ENCODE results near the gene APBA2.

Gene APBA2

GRCh38 chr15:28980709-28981350, 95.1 kb downstream of the APBA2 start:
- no peak for DNase-seq (ENCODE audit: low read depth in 2 of 3, low spot score in 2 of 3)

GRCh38 chr15:28981351-28981720, 95.6 kb downstream of the APBA2 start:
- no peak for DNase-seq (ENCODE audit: low read depth in 2 of 3, low spot score in 2 of 3)

- no peak for DNase-seq (ENCODE audit: low read depth in 2 of 3, low spot score in 2 of 3)
These were observed 96.1 kb downstream of the APBA2 start for GRCh38 chr15:28981921-28982320.

- DNase-seq (ENCODE audit: low read depth in 2 of 3, low spot score in 2 of 3): no peak
These were observed 97.1 kb downstream of the APBA2 start for GRCh38 chr15:28982886-28983285.

GRCh38 chr15:28983432-28984311, 97.9 kb downstream of the APBA2 start:
- no peak for DNase-seq (ENCODE audit: low read depth in 2 of 3, low spot score in 2 of 3)

- no peak for DNase-seq (ENCODE audit: low read depth in 2 of 3, low spot score in 2 of 3)
These were observed 98.9 kb downstream of the APBA2 start for GRCh38 chr15:28984421-28985315.

GRCh38 chr15:28985316-28985645, 99.5 kb downstream of the APBA2 start:
- no peak for DNase-seq (ENCODE audit: low read depth in 2 of 3, low spot score in 2 of 3)

- no peak for DNase-seq (ENCODE audit: low read depth in 2 of 3, low spot score in 2 of 3)
These were observed 99.9 kb downstream of the APBA2 start for GRCh38 chr15:28985691-28986090.

GRCh38 chr15:28986108-28986507, 100.3 kb downstream of the APBA2 start:
- DNase-seq (ENCODE audit: low read depth in 2 of 3, low spot score in 2 of 3): no peak

- DNase-seq (ENCODE audit: low read depth in 2 of 3, low spot score in 2 of 3): no peak
These were observed 101.0 kb downstream of the APBA2 start for GRCh38 chr15:28986726-28987125.

GRCh38 chr15:28987337-28987736, 101.6 kb downstream of the APBA2 start:
- DNase-seq (ENCODE audit: low read depth in 2 of 3, low spot score in 2 of 3): no peak

- DNase-seq (ENCODE audit: low read depth in 2 of 3, low spot score in 2 of 3): no peak
These were observed 103.6 kb downstream of the APBA2 start for GRCh38 chr15:28989239-28989830.

GRCh38 chr15:28989896-28990295, 104.1 kb downstream of the APBA2 start:
- DNase-seq (ENCODE audit: low read depth in 2 of 3, low spot score in 2 of 3): no peak

- no peak for DNase-seq (ENCODE audit: low read depth in 2 of 3, low spot score in 2 of 3)
These were observed 104.6 kb downstream of the APBA2 start for GRCh38 chr15:28990390-28990789.

GRCh38 chr15:28991236-28992171, 105.7 kb downstream of the APBA2 start:
- no peak for DNase-seq (ENCODE audit: low read depth in 2 of 3, low spot score in 2 of 3)

GRCh38 chr15:28992336-28992864, 106.6 kb downstream of the APBA2 start:
- DNase-seq (ENCODE audit: low read depth in 2 of 3, low spot score in 2 of 3): no peak

GRCh38 chr15:28993051-28993719, 107.4 kb downstream of the APBA2 start:
- DNase-seq (ENCODE audit: low read depth in 2 of 3, low spot score in 2 of 3): no peak

- DNase-seq (ENCODE audit: low read depth in 2 of 3, low spot score in 2 of 3): no peak
These were observed 107.9 kb downstream of the APBA2 start for GRCh38 chr15:28993720-28994053.

- no peak for DNase-seq (ENCODE audit: low read depth in 2 of 3, low spot score in 2 of 3)
These were observed 108.5 kb downstream of the APBA2 start for GRCh38 chr15:28994142-28994830.

Data from activated CD8-positive, alpha-beta memory T cell treated with anti-CD3 and anti-CD28 coated beads for 48 hours (primary cell).